Activated CD4-positive, alpha-beta T cell treated with anti-CD3 and anti-CD28 coated beads for 36 hours (primary cell): ENCODE results near the gene VWDE. TPM values are rescaled to one million over a fixed set of nuclear protein-coding genes. Genes with fewer than 3 reads are reported as not detected.
A peak's percentile ranks its signal among the peaks of the same experiment; 100 is the strongest.

Experiments used
- ATAC-seq: fragments of 200-7000 bp; cut with Tn5 transposase; one replicate; pipeline ENCODE4 v1.10.0; 2021; ENCODE audit warnings: mild to moderate bottlenecking, moderate library complexity
- CTCF ChIA-PET: fragments of 350-600 bp; sonication (Branson Sonifier 250); formaldehyde crosslinking; loops from one replicate; lab custom pipeline; 2021; ENCODE audit warnings: antibody characterized with exemption; lab: Charles Lee
- POLR2A ChIA-PET: fragments of 350-600 bp; sonication (Branson Sonifier 250); formaldehyde crosslinking; loops from one replicate; lab custom pipeline; 2021; ENCODE audit warnings: antibody characterized with exemption, inconsistent platforms; lab: Charles Lee
- DNase-seq: peaks from one replicate; pipeline ENCODE4 v3.0.0-alpha.2; 2020
- H3K27ac Mint-ChIP-seq: one replicate; pipeline ENCODE4 v1.8.0; 2021; ENCODE audit warnings: mixed read lengths
- H3K27me3 Mint-ChIP-seq: one replicate; pipeline ENCODE4 v1.8.0; 2021; ENCODE audit warnings: mixed read lengths
- H3K36me3 Mint-ChIP-seq: one replicate; pipeline ENCODE4 v1.8.0; 2021; ENCODE audit warnings: low read depth, mixed read lengths
- H3K4me1 Mint-ChIP-seq: one replicate; pipeline ENCODE4 v1.8.0; 2021; ENCODE audit warnings: mixed read lengths
- H3K4me3 Mint-ChIP-seq: one replicate; pipeline ENCODE4 v1.8.0; 2021; ENCODE audit warnings: mild to moderate bottlenecking, moderate library complexity, mixed read lengths
- H3K9me3 Mint-ChIP-seq: one replicate; pipeline ENCODE4 v1.8.0; 2021; ENCODE audit warnings: low read depth, mixed read lengths
- intact Hi-C, 2 experiments: fragments of 100-400 bp; cut with DNase I in 1 of 2; cut with micrococcal nuclease in 1 of 2; formaldehyde crosslinking; loops; one replicate each; pipeline versions ENCODE4 v1.14.2 to v1.15.1; 2022 to 2024; cut with DNase I, micrococcal nuclease
- total RNA-seq, 2 experiments: library from RNA; stranded (reverse); gene quantifications; one replicate each; pipeline ENCODE4 v1.2.3, GENCODE V29; 2021

VWDE gene
- total RNA-seq, 2 experiments from 2014 or later: 2.2 to 2.3 TPM

DNA sequence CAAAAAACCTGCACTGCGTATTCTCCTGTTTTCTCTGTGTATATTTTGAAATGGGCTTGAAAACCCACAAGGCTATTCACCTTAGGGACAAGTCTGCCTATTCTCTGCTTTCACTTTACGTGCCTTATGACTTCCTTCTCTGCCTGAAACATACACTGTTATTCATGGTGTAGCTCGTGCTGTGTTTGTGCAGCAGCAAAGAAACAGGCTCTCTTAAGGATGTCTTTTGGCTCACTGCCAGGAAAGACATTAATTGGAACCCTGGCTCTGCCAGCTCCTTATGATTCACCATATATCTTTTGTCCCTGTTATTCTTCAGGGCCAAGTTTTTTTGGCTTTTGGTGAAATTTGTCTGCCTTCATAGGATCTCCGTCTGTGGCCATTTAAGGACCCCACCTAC is 100.2 kb downstream of the VWDE start:
- H3K27me3 Mint-ChIP-seq: no peaks in the 10 kb centered on the region
- DNase-seq (no peak), ATAC-seq (no peak)
- no peaks in the 10 kb centered on the region for H3K36me3 Mint-ChIP-seq
- intact Hi-C loops: no loop called here
- ChIA-PET CTCF (no interaction called here), POLR2A (no interaction called here)
- peaks cover 3% of the 10 kb centered on the region for H3K9me3 Mint-ChIP-seq
- no peak overlapping the region for H3K4me3 Mint-ChIP-seq
- H3K4me1 Mint-ChIP-seq: no peaks in the 10 kb centered on the region
- no peak overlapping the region for H3K27ac Mint-ChIP-seq

DNA sequence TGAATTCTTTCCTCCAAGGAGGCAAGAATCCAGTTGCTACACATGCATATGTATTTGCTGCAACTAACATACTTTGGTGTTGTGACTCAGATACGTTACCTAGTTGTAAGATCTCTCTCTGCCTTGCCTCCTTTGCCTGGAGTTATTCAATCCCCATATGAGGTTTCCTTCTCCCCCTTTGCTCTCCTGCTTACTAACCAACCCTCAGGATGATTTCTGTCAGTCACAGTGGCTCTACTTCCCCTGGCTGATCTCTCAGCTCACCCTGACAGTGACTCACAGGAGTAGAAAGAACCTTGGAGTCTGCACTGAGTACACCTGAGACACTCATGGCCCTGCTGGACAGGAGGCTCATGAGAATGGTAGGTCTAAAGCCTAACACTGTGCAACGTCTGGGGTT is 100.6 kb downstream of the VWDE start:
- H3K4me1 Mint-ChIP-seq: no peaks in the 10 kb centered on the region
- peak; percentile 55 for ATAC-seq
- ChIA-PET CTCF (no interaction called here), POLR2A (no interaction called here)
- no peak overlapping the region for H3K4me3 Mint-ChIP-seq
- H3K27ac Mint-ChIP-seq: no peak overlapping the region
- DNase-seq: no peak
- H3K9me3 Mint-ChIP-seq: peaks cover 3% of the 10 kb centered on the region
- H3K36me3 Mint-ChIP-seq: no peaks in the 10 kb centered on the region
- no peaks in the 10 kb centered on the region for H3K27me3 Mint-ChIP-seq
- intact Hi-C loops: no loop called here

DNA sequence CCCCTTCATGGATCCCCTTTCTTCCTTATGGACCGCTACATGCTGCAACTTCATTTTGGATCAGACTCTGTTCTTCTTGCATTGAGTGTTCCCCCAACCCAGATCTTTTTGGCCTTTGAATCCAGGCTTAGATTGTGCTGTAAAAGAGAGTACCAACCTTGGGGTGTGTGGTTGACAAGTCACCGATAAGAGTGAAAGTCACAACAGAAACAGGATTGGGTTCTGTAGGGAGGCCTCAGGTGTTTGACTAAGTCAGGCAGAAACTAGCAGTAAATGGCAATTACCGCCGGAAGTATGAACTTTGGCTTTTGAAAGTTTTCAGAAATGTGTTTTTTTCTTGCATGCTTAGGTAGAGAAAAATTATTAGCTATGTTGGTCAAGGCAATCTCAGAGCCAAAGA is 103.2 kb downstream of the VWDE start:
- ChIA-PET CTCF (no interaction called here), POLR2A (no interaction called here)
- H3K36me3 Mint-ChIP-seq: no peaks in the 10 kb centered on the region
- no peaks in the 10 kb centered on the region for H3K9me3 Mint-ChIP-seq
- no peak overlapping the region for H3K27ac Mint-ChIP-seq
- H3K27me3 Mint-ChIP-seq: no peaks in the 10 kb centered on the region
- H3K4me3 Mint-ChIP-seq: no peak overlapping the region
- DNase-seq (no peak), ATAC-seq (no peak)
- intact Hi-C loops: no loop called here
- no peaks in the 10 kb centered on the region for H3K4me1 Mint-ChIP-seq

DNA sequence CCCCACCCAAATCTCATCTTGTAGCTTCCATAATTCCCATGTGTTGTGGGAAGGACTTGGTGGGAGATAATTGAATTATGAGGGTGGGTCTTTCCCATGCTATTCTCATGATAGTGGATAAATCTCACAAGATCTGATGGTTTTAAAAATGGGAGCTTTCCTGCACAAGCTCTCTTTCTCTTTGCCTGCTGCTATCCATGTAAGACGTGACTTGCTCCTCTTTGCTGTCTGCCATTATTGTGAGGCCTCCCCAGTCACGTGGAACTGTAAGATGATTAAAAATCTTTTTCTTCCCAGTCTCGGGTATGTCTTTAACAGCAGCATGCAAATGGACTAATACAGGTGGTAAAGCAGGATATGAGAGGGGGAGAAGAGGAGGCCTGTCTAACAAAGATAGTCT is 104.3 kb downstream of the VWDE start:
- ATAC-seq (no peak), DNase-seq (no peak)
- intact Hi-C loops: no loop called here
- CTCF ChIA-PET: no interaction called here
- H3K27ac Mint-ChIP-seq: no peak overlapping the region
- H3K27me3 Mint-ChIP-seq: no peaks in the 10 kb centered on the region
- H3K4me3 Mint-ChIP-seq: no peak overlapping the region
- POLR2A ChIA-PET: no interaction called here
- H3K36me3 Mint-ChIP-seq: no peaks in the 10 kb centered on the region
- H3K9me3 Mint-ChIP-seq: no peaks in the 10 kb centered on the region
- H3K4me1 Mint-ChIP-seq: no peaks in the 10 kb centered on the region

DNA sequence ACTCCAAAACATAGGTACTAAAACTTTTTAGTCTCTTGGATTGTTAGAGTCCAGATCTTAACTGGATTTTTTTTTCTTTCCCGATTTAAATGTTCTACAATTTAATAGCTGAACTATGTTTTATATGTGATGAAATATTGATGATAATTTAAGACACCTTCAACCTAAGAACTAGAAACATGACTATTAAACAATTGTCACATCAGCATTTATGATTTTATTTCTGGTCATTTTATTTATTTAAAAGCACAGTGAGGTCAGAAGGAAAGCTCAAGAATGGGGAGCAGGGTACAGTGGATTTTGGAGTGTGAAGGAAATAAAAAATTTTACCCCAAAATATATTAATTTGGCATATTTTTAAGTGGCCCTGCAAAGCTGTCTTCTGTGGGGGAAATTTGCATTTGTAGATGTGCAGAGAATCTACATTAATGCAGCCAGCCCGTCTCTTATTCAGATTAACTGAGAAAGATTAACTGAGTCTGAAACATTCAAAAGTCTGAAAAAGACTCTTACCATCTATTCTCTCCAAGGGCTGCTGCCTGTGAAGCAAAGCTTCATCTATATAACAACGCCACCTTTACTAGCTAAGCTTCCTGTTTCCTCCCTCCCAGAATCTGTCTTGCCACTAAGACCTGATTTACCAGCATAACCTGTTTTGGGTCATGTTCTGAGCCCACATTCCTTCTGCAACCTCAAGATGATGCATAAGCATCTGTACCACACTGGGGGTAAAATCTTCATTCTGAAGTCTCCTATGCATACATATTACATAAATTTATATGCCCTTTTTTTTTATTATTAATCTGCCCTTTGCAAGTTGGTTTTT is 106.2 kb downstream of the VWDE start:
- POLR2A ChIA-PET: no interaction called here

DNA sequence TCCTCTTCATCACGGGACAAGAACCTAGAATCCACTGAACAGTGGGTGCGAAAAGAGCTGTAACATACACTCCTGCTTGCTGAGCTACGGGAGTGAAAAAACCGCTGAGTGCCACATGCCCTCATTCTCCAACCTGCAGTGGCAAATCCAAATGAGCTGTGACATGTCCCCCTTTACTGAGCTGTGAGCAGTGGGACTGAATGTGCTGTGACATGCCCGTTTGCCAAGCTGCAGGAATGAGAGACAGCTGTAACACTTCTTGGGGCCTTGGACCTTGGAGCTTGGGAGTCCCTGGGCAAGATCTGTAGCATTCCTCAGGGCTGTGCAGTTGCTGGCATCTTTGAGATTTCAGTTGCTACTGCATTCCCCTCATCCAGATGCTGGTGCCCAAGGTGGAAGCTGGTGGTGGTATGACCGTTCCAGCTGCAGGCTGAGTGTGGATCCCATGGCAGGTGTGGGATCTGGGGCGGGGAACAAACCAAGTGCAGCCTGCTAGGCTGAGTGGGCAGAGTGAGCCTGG is 107.6 kb downstream of the VWDE start:
- ATAC-seq (no peak), DNase-seq (no peak)
- H3K4me3 Mint-ChIP-seq: no peak overlapping the region
- no peaks in the 10 kb centered on the region for H3K9me3 Mint-ChIP-seq
- no peaks in the 10 kb centered on the region for H3K36me3 Mint-ChIP-seq
- H3K27ac Mint-ChIP-seq: no peak overlapping the region
- CTCF ChIA-PET: interaction anchor here (1.3 kb wide), 1 partner anchor 10 kb away, joined by 4 read pairs; no protein-coding TSS in a partner anchor
- intact Hi-C loops: no loop called here
- no peaks in the 10 kb centered on the region for H3K27me3 Mint-ChIP-seq
- no peaks in the 10 kb centered on the region for H3K4me1 Mint-ChIP-seq
- POLR2A ChIA-PET: no interaction called here

More for the DNA sequence above, 106.2 kb downstream of the VWDE start:
- Mint-ChIP-seq H3K36me3 (no peaks in the 10 kb centered on the region), H3K27me3 (no peaks in the 10 kb centered on the region), H3K4me3 (no peak overlapping the region), H3K9me3 (no peaks in the 10 kb centered on the region), H3K27ac (no peak overlapping the region), H3K4me1 (no peaks in the 10 kb centered on the region)
- CTCF ChIA-PET: interaction anchor here (0.6 to 1.3 kb wide), 2 partner anchors 9 to 86 kb away, joined by 3 to 4 read pairs; partner anchors contain the start of gene TMEM106B
- ATAC-seq (no peak), DNase-seq (no peak)
- intact Hi-C loops: no loop called here

DNA sequence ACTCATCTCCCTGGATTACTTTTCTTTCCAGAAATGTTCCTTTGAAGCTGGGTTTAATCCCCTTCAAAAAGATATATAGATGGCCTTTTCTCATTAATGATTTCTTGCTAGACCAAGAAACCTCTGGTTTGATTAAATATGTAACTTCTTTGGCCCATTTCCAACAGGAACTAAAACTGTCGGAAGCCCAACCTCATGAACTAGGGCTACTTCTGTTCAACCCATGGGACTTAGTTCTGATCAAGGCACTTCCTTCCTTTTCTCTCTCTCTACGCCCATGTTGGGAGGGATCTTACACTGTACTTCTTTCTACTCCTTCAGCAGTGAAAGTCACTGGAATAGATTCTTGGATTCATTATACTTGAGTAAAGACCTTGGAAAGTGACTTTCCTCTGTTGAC is 109.0 kb downstream of the VWDE start:
- Mint-ChIP-seq H3K36me3 (no peaks in the 10 kb centered on the region), H3K9me3 (peaks cover 2% of the 10 kb centered on the region), H3K27me3 (no peaks in the 10 kb centered on the region), H3K4me1 (no peaks in the 10 kb centered on the region), H3K4me3 (no peak overlapping the region), H3K27ac (no peak overlapping the region)
- ATAC-seq (no peak), DNase-seq (no peak)
- intact Hi-C loops: loop anchor here in 1 of 2 experiments (5.0 kb wide), 1 partner anchor 172 kb away; no protein-coding TSS in a partner anchor
- ChIA-PET CTCF (no interaction called here), POLR2A (no interaction called here)

DNA sequence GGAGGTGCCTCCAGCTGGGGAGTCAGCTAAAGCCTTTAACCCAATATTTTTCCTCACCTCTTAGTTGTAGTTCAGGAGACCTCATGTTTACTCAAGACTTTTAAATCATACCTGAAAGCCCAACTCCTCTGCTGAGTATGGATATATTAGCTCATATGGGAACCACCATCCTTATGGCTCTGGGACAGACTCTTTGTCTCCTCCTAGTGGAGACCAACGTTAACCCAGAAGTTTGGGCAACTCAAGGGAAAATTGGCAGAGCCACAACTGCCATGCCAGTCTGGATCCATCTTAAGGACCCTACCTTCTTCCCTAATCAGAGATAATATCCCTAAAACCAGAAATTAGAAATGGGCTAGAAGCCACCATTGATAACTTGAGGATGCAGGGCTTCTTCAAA is 111.8 kb downstream of the VWDE start:
- ATAC-seq: peak; percentile 58
- DNase-seq: peak; percentile 21
- no peaks in the 10 kb centered on the region for H3K27me3 Mint-ChIP-seq
- no peaks in the 10 kb centered on the region for H3K4me1 Mint-ChIP-seq
- peaks cover 10% of the 10 kb centered on the region for H3K9me3 Mint-ChIP-seq
- ChIA-PET POLR2A (interaction anchor here (0.6 kb wide), 1 partner anchor 74 kb away, joined by 4 read pairs; no protein-coding TSS in a partner anchor), CTCF (interaction anchor here (0.6 to 1.0 kb wide), 5 partner anchors 10 to 227 kb away, joined by 3 to 5 read pairs (median 3); no protein-coding TSS in a partner anchor)
- H3K4me3 Mint-ChIP-seq: no peak overlapping the region
- no peak overlapping the region for H3K27ac Mint-ChIP-seq
- no peaks in the 10 kb centered on the region for H3K36me3 Mint-ChIP-seq
- intact Hi-C loops: loop anchor here in 1 of 2 experiments (5.0 kb wide), 1 partner anchor 170 kb away; no protein-coding TSS in a partner anchor

DNA sequence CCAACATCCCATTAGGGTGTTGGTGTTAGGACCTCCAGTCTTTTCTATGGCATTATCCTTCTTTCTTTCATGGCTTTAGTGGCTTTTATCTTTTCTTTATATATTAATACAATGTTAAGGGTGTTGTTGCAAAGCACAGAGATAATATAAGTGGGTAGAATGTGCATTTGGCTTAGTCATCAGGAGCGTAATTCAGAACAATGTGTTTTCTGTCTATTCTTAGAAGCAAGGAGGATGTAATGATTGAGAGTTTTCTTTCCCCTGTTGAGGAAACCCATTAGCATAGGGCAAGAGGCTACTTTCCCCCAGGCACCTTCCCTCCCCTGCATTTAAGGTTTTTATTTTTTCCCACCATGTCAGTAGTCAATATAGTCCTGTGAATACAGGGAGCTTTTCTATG is 112.9 kb downstream of the VWDE start:
- H3K27ac Mint-ChIP-seq: no peak overlapping the region
- CTCF ChIA-PET: interaction anchor here (1.0 kb wide), 1 partner anchor 11 kb away, joined by 5 read pairs; no protein-coding TSS in a partner anchor
- H3K36me3 Mint-ChIP-seq: no peaks in the 10 kb centered on the region
- intact Hi-C loops: loop anchor here in 1 of 2 experiments (5.0 kb wide), 1 partner anchor 168 kb away; no protein-coding TSS in a partner anchor
- DNase-seq (no peak), ATAC-seq (no peak)
- H3K27me3 Mint-ChIP-seq: no peaks in the 10 kb centered on the region
- H3K4me3 Mint-ChIP-seq: no peak overlapping the region
- peaks cover 10% of the 10 kb centered on the region for H3K9me3 Mint-ChIP-seq
- POLR2A ChIA-PET: no interaction called here
- H3K4me1 Mint-ChIP-seq: no peaks in the 10 kb centered on the region

DNA sequence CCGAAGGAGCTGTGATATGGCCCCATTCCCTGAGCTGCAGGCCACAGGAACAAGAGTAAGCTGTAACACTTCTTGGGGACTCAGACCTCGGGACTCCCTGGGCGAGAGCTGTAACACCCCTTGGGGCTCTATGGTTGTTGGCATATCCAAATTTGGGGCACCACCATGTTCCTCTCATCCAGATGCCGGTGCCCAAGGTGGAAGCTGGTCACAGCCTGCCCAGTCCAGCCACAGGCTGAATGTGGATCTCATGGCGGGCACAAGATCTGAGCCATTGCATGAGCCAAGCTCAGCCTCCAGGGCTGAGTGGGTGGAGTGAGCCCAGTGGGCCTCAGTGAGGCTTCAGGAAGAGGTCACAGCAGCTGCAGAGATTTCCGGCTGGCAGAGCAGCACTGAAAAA is 113.7 kb downstream of the VWDE start:
- POLR2A ChIA-PET: no interaction called here
- Mint-ChIP-seq H3K4me1 (no peaks in the 10 kb centered on the region), H3K27ac (no peak overlapping the region), H3K36me3 (no peaks in the 10 kb centered on the region), H3K9me3 (peaks cover 10% of the 10 kb centered on the region), H3K4me3 (no peak overlapping the region), H3K27me3 (no peaks in the 10 kb centered on the region)
- CTCF ChIA-PET: no interaction called here
- intact Hi-C loops: loop anchor here in 1 of 2 experiments (5.0 kb wide), 1 partner anchor 168 kb away; no protein-coding TSS in a partner anchor
- no peak for ATAC-seq
- DNase-seq: no peak

DNA sequence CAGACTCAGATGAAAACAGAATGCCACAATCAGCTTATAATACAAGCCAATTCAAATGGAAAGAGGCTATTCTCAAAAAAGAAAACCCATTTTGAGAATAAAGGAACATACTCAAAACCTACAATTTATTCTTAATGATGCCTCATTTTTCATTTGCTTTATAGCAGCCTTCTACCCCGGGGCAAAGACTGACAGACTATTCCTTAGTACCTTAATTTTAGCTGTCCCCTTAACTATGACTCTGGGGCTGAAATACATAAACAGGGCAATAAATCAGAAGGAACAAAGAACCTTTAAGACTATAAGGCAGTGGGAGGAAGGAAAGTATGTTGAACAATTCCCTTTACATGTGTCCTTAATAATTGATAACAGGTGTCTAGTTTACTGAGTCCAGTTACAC is 115.8 kb downstream of the VWDE start:
- H3K4me1 Mint-ChIP-seq: no peaks in the 10 kb centered on the region
- intact Hi-C loops: no loop called here
- ChIA-PET POLR2A (no interaction called here), CTCF (interaction anchor here (0.7 kb wide), 1 partner anchor 27 kb away, joined by 3 read pairs; no protein-coding TSS in a partner anchor)
- H3K27me3 Mint-ChIP-seq: no peaks in the 10 kb centered on the region
- DNase-seq (no peak), ATAC-seq (no peak)
- no peak overlapping the region for H3K27ac Mint-ChIP-seq
- peaks cover 10% of the 10 kb centered on the region for H3K9me3 Mint-ChIP-seq
- no peak overlapping the region for H3K4me3 Mint-ChIP-seq
- no peaks in the 10 kb centered on the region for H3K36me3 Mint-ChIP-seq

DNA sequence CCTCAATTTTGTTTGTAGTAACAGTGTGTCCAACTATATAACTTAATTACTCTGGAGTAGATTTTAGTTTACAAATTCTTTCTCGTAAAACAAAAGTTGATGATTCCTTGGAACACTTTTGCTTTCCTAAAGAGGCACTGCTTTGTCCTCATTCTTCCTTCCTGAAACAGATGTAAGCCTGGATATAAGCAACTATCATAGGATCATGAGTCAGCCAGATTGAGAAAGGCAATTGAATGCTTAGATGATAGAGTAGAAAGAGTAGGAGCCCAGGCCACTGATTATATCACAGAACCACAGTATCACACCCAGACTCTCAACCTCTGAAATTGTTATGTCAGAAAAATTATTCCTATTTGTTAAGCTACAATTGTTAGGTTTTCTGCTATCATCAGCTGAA is 122.6 kb downstream of the VWDE start:
- Mint-ChIP-seq H3K4me1 (peaks cover 6% of the 10 kb centered on the region), H3K36me3 (peaks cover 7% of the 10 kb centered on the region), H3K27ac (no peak overlapping the region), H3K9me3 (peaks cover 6% of the 10 kb centered on the region), H3K27me3 (no peaks in the 10 kb centered on the region), H3K4me3 (no peak overlapping the region)
- ChIA-PET CTCF (no interaction called here), POLR2A (no interaction called here)
- DNase-seq: no peak
- no peak for ATAC-seq
- intact Hi-C loops: no loop called here
